HepG2 (cell line): ENCODE data around the gene PFDN1. TPM values are rescaled to one million over a fixed set of nuclear protein-coding genes. Genes with fewer than 3 reads are reported as not detected.
A peak's percentile ranks its signal among the peaks of the same experiment; 100 is the strongest.

Experiments
- ATAC-seq: fragments of 200-7000 bp; cut with Tn5 transposase; 3 replicates; pipeline ENCODE4 v1.9.1; 2020; ENCODE audit warnings: mild to moderate bottlenecking, moderate library complexity
- BruUV-seq: library from RNA; stranded (reverse); fragments of 400-500 nt; replicated peaks from 2 replicates; lab custom pipeline; 2021; lab: Mats Ljungman, UMichigan
- CTCF ChIA-PET: fragments of 300-600 bp; formaldehyde crosslinking; extraction: SDS; loops from one replicate; lab custom pipeline; 2021; ENCODE audit warnings: low total read pairs, inconsistent platforms, low intra/inter-chr PET ratio; lab: Yijun Ruan, JAX
- POLR2A ChIA-PET: fragments of 350-600 bp; sonication (Branson Sonifier 250); formaldehyde crosslinking; loops from one replicate; lab custom pipeline; 2020; ENCODE audit warnings: antibody characterized with exemption, inconsistent platforms; lab: Yijun Ruan, JAX
- DNase-seq: peaks from one replicate; pipeline ENCODE4 v3.0.0-alpha.2; 2015; ENCODE audit warnings: low spot score
- FAIRE-seq: peaks from 3 replicates; lab custom pipeline; 2011; peaks lifted over from hg19 to GRCh38; lab: Jason Lieb, UNC
- H2AFZ ChIP-seq: one replicate; pipeline ENCODE4 v1.6.1; 2011; ENCODE audit warnings: low read length, inconsistent platforms
- H3K27ac ChIP-seq: fragments of 300-600 bp; 3 replicates; pipeline ENCODE4 v1.8.0; 2011; ENCODE audit warnings: mixed run types, mild to moderate bottlenecking, mixed read lengths, low read length, inconsistent platforms; ENCODE audit not compliant: insufficient read depth; ENCODE audit errors: extremely low read length
- H3K27me3 ChIP-seq, 2 experiments: fragments of 200-600 bp in 1 of 2; 2 replicates in 1 of 2; 3 replicates in 1 of 2; pipeline versions ENCODE4 v1.6.0 to v1.8.0; 2011; ENCODE audit warnings: low read length in 2 of 2, mild to moderate bottlenecking in 2 of 2, moderate library complexity in 2 of 2, inconsistent platforms in 1 of 2; ENCODE audit not compliant: insufficient read depth in 2 of 2, control insufficient read depth in 1 of 2
- H3K36me3 ChIP-seq, 2 experiments: fragments of 200-600 bp in 1 of 2; replicated peaks in 1 of 2; 2 replicates in 1 of 2; 3 replicates in 1 of 2; pipeline versions ENCODE4 v1.5.1 to v1.8.0; 2011; ENCODE audit warnings: low read length in 2 of 2, inconsistent platforms in 1 of 2; ENCODE audit not compliant: insufficient read depth in 2 of 2, control insufficient read depth in 1 of 2
- H3K4me1 ChIP-seq: 2 replicates; pipeline ENCODE4 v1.5.1; 2012; ENCODE audit warnings: low read length, inconsistent platforms; ENCODE audit not compliant: insufficient read depth
- H3K4me2 ChIP-seq: 2 replicates; pipeline ENCODE4 v1.6.0; 2011; ENCODE audit warnings: low read depth, low read length, inconsistent platforms
- H3K4me3 ChIP-seq, 3 experiments: fragments of 200-600 bp in 1 of 3; sonication (generic), shearing (Covaris generic) in 1 of 3; replicated peaks in 1 of 3; 2 replicates each; pipeline ENCODE4 v1.5.1; 2011 to 2016; ENCODE audit warnings: low read length in 3 of 3, inconsistent platforms in 2 of 3, low read depth in 2 of 3, mild to moderate bottlenecking in 2 of 3, control low read depth in 1 of 3, mixed read lengths in 1 of 3; ENCODE audit not compliant: insufficient read depth in 1 of 3
- H3K79me2 ChIP-seq: one replicate; pipeline ENCODE4 v1.6.1; 2011; ENCODE audit warnings: low read length, inconsistent platforms; ENCODE audit not compliant: insufficient read depth
- H3K9ac ChIP-seq: 2 replicates; pipeline ENCODE4 v1.6.0; 2011; ENCODE audit warnings: mild to moderate bottlenecking, low read depth, low read length, inconsistent platforms; ENCODE audit not compliant: insufficient read depth
- H3K9me3 ChIP-seq: 2 replicates; pipeline ENCODE4 v1.5.1; 2012; ENCODE audit warnings: mild to moderate bottlenecking, low read length
- H4K20me1 ChIP-seq: 2 replicates; pipeline ENCODE4 v1.6.0; 2011; ENCODE audit warnings: inconsistent platforms, mild to moderate bottlenecking, low read length, moderate library complexity; ENCODE audit not compliant: insufficient read depth
- ARID2 ChIP-seq: sonication (generic); formaldehyde crosslinking; IDR thresholded peaks from 2 replicates; pipeline ENCODE4 v1.8.1; 2022; ENCODE audit warnings: mild to moderate bottlenecking, missing genetic modification reagents, borderline replicate concordance
- ARID4A ChIP-seq: sonication (generic); formaldehyde crosslinking; IDR thresholded peaks from 2 replicates; pipeline ENCODE4 v1.5.0; 2020; ENCODE audit warnings: mild to moderate bottlenecking, missing genetic modification reagents, borderline replicate concordance
- ARNTL ChIP-seq: sonication (generic); formaldehyde crosslinking; IDR thresholded peaks from 2 replicates; pipeline ENCODE4 v1.4.0; 2020; ENCODE audit warnings: mild to moderate bottlenecking, missing genetic modification reagents
- BHLHE40 ChIP-seq: IDR thresholded peaks from 2 replicates; pipeline ENCODE4 v1.6.1; 2011; ENCODE audit warnings: low read length, improper control_type of control experiment
- GZF1 ChIP-seq: sonication (generic); formaldehyde crosslinking; IDR thresholded peaks from 2 replicates; pipeline ENCODE4 v1.5.1; 2020; ENCODE audit warnings: mild to moderate bottlenecking, missing genetic modification reagents
- HMG20B ChIP-seq: conservative IDR thresholded peaks from 2 replicates; pipeline ENCODE4 v1.6.1; 2016; ENCODE audit warnings: missing genetic modification reagents, missing compliant biosample characterization
- IRX3 ChIP-seq: sonication (generic); formaldehyde crosslinking; IDR thresholded peaks from 2 replicates; pipeline ENCODE4 v1.8.1; 2023; ENCODE audit warnings: mild to moderate bottlenecking, low read depth, missing genetic modification reagents, borderline replicate concordance
- PRMT3 ChIP-seq: sonication (generic); formaldehyde crosslinking; IDR thresholded peaks from 2 replicates; pipeline ENCODE4 v1.8.1; 2022; ENCODE audit warnings: low read depth, mild to moderate bottlenecking, moderate library complexity, missing genetic modification reagents, borderline replicate concordance
- SCMH1 ChIP-seq: sonication (generic); formaldehyde crosslinking; IDR thresholded peaks from 2 replicates; pipeline ENCODE4 v1.9.0; 2021; ENCODE audit warnings: missing genetic modification reagents, mild to moderate bottlenecking, borderline replicate concordance
- SIN3A ChIP-seq: IDR thresholded peaks from 2 replicates; pipeline ENCODE4 v1.6.1; 2011; ENCODE audit warnings: low read depth, mild to moderate bottlenecking, control low read depth, low read length, borderline replicate concordance
- SP2 ChIP-seq: sonication (generic); formaldehyde crosslinking; IDR thresholded peaks from 2 replicates; pipeline ENCODE4 v1.5.1; 2020; ENCODE audit warnings: mild to moderate bottlenecking, missing genetic modification reagents
- SRSF9 ChIP-seq: fragments of 200-400 bp; formaldehyde crosslinking; IDR thresholded peaks from 2 replicates; pipeline ENCODE4 v1.6.1; 2018; ENCODE audit warnings: borderline replicate concordance, mild to moderate bottlenecking, low read depth, low read length; ENCODE audit not compliant: insufficient read depth, poor library complexity, severe bottlenecking
- ZBTB25 ChIP-seq: IDR thresholded peaks from 2 replicates; pipeline ENCODE4 v1.6.1; 2018; ENCODE audit warnings: missing genetic modification reagents
- ZNF20 ChIP-seq: sonication (generic); formaldehyde crosslinking; IDR thresholded peaks from 2 replicates; pipeline ENCODE4 v1.4.0; 2020; ENCODE audit warnings: mild to moderate bottlenecking, moderate library complexity, missing genetic modification reagents
- WGBS: methylation state at CpG from one replicate; pipeline ENCODE4 v1.1.6; 2017; ENCODE audit warnings: low lambda C conversion rate; 5-methylcytosine and 5-hydroxymethylcytosine counted together
- in situ Hi-C: cut with HindIII; loops from 2 replicates; pipeline ENCODE4 v1.10.0; 2017; ENCODE audit warnings: low pct_unique_long_range_greater_than_20kb; ENCODE audit not compliant: extremely low pct_ligation_motif_present
- intact Hi-C: fragments of 100-400 bp; cut with micrococcal nuclease; formaldehyde crosslinking; loops from one replicate; pipeline ENCODE4 v1.10.0; 2022; ENCODE audit not compliant: unreplicated experiment
- polyA plus RNA-seq, 8 experiments: library from polyadenylated mRNA; depleted of rRNA in 3 of 8; stranded (reverse) in 7 of 8; unstranded in 1 of 8; fragments of >200 nt; fragmentation: Illumina TruSeq in 4 of 8; extraction: Trizol in 4 of 8; gene quantifications; 2 replicates each; pipeline versions ENCODE4 v1.2.1 to v1.2.3, GENCODE V29; 2011 to 2016; ENCODE audit warnings: low read depth in 4 of 8, missing spikeins in 1 of 8, mixed read lengths in 1 of 8; ENCODE audit not compliant: insufficient read depth in 1 of 8
- total RNA-seq, 5 experiments: library from RNA; depleted of rRNA; stranded (reverse); fragments of >200 nt; fragmentation: Illumina TruSeq; extraction: Trizol; gene quantifications; 2 replicates each; pipeline ENCODE4 v1.2.3, GENCODE V29; 2016; ENCODE audit warnings: low read depth in 1 of 5

The PFDN1 gene
- total and polyA plus RNA-seq, 2 of the 13 experiments (the other 11 are each of a cell fraction or from before 2014, with no cell fraction given): 67.2 to 70.8 TPM

GRCh38 chr5:140299056-140299455, 3.8 kb downstream of the PFDN1 start (continued):
- no peak for TF ChIP-seq ARID4A

- peak; percentile 16 for DNase-seq
- H3K36me3 ChIP-seq: peaks cover 3 to 9% of the 10 kb centered on the region in 2 experiments; a peak in 2 of 5 replicates
- peaks cover 2% of the 10 kb centered on the region; the same call in 1 of the 2 replicates for H4K20me1 ChIP-seq
- intact Hi-C loops (no loop called here), in situ Hi-C loops (no loop called here)
- H3K27me3 ChIP-seq: no peaks in the 10 kb centered on the region; a peak in 2 of 5 replicates
- POLR2A ChIA-PET: no interaction called here
- no peaks in the 10 kb centered on the region for H3K9me3 ChIP-seq
- no peak overlapping the region for H3K4me3 ChIP-seq
- H3K9ac ChIP-seq: no peak overlapping the region
- peaks cover 92% of the 10 kb centered on the region for H3K79me2 ChIP-seq
- no peak for FAIRE-seq
- no peak for ATAC-seq
- no TSS peak for BruUV-seq
- peak overlapping the region; percentile 41; the same call in 1 of the 2 replicates for H3K4me2 ChIP-seq
- H3K27ac ChIP-seq: peak overlapping the region; percentile 11
- H2AFZ ChIP-seq: no peak overlapping the region
- 48% methylated on average over 1 of the region's 1 CpG for WGBS
- no peak for TF ChIP-seq ZNF20
- no peak for TF ChIP-seq PRMT3 (CRISPR knock-in tag)
- no peak for TF ChIP-seq SIN3A
- no peak for TF ChIP-seq BHLHE40
- TF ChIP-seq HMG20B: no peak
- TF ChIP-seq ARID2 (CRISPR knock-in tag): no peak
- TF ChIP-seq SRSF9: no peak
- TF ChIP-seq GZF1 (CRISPR knock-in tag): no peak
- no peak for TF ChIP-seq IRX3 (CRISPR knock-in tag)
- TF ChIP-seq SP2: no peak
- no peak for TF ChIP-seq ZBTB25 (CRISPR knock-in tag)
- no peak for TF ChIP-seq ARNTL
- TF ChIP-seq SCMH1 (CRISPR knock-in tag): no peak
- peaks cover 77% of the 10 kb centered on the region for H3K4me1 ChIP-seq
- CTCF ChIA-PET: no interaction called here
Measured at GRCh38 chr5:140298183-140298601, 4.7 kb downstream of the PFDN1 start.
